Measurements from ENCODE around the gene UBE2G1. TPM values are rescaled to one million over a fixed set of nuclear protein-coding genes. Genes with fewer than 3 reads are reported as not detected.

The UBE2G1 gene
- total RNA-seq, 1 donor from 2014 or later: 80.0 TPM

DNA sequence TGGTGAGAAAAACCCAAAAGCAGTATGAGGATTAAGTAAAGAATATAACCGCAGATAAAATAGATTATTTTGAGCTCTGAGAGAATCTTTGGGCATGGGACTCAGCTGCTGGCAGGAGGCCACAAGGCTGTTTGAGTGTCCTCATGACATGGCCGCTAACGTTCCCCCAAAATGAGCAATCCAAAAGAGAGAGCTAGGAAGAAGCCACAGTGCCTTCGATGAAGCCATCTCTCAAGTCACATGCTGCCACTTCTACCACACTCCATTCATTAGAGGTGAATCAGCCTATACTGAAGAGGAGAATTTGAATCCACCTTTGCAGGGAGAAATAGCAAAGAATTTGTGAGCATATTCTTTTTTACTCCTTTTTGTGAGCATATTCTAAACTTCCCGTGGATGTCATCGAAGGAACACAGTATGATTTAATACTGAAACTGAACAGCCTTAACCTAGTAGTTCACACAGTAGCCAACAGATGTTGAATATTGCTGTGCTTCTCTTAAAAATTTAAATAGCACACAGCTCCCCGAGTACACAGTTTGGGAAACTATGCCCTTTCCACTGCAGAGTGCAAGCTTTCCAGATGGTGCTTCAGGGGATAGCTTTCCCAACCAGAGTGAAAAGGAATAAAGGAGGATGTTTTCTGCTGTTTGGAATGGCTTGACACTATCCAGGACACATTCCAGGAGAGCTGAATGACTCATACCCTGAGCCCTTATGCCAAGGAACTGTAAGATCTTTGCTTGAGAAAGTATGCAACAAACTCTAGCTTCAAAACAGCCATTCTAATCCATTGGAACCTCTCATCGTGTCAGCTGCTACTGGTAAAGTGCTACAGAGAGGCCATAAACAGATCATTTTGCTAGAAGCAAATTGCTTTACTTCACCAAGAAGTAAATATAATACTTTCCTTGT, 136.6 kb downstream of the UBE2G1 start:
- H3K27me3 Mint-ChIP-seq (ENCODE audit: low read depth): no peaks in the 10 kb centered on the region
- peaks cover 5% of the 10 kb centered on the region for H3K36me3 Mint-ChIP-seq (ENCODE audit: low read depth)
- H3K9me3 Mint-ChIP-seq (ENCODE audit: low read depth): no peaks in the 10 kb centered on the region
- TF ChIP-seq, protein P1, sequence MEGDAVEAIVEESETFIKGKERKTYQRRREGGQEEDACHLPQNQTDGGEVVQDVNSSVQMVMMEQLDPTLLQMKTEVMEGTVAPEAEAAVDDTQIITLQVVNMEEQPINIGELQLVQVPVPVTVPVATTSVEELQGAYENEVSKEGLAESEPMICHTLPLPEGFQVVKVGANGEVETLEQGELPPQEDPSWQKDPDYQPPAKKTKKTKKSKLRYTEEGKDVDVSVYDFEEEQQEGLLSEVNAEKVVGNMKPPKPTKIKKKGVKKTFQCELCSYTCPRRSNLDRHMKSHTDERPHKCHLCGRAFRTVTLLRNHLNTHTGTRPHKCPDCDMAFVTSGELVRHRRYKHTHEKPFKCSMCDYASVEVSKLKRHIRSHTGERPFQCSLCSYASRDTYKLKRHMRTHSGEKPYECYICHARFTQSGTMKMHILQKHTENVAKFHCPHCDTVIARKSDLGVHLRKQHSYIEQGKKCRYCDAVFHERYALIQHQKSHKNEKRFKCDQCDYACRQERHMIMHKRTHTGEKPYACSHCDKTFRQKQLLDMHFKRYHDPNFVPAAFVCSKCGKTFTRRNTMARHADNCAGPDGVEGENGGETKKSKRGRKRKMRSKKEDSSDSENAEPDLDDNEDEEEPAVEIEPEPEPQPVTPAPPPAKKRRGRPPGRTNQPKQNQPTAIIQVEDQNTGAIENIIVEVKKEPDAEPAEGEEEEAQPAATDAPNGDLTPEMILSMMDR (IDR thresholded peaks at IDR 0.05): no peak
- peak overlapping the region; percentile 98 for H3K27ac Mint-ChIP-seq (ENCODE audit: unreplicated experiment)
- peak overlapping the region; percentile 40 for H3K4me3 Mint-ChIP-seq (ENCODE audit: unreplicated experiment)
- DNase-seq (ENCODE audit: low spot score): no peak
- H3K4me1 Mint-ChIP-seq (ENCODE audit: low read depth): peaks cover 50% of the 10 kb centered on the region

DNA sequence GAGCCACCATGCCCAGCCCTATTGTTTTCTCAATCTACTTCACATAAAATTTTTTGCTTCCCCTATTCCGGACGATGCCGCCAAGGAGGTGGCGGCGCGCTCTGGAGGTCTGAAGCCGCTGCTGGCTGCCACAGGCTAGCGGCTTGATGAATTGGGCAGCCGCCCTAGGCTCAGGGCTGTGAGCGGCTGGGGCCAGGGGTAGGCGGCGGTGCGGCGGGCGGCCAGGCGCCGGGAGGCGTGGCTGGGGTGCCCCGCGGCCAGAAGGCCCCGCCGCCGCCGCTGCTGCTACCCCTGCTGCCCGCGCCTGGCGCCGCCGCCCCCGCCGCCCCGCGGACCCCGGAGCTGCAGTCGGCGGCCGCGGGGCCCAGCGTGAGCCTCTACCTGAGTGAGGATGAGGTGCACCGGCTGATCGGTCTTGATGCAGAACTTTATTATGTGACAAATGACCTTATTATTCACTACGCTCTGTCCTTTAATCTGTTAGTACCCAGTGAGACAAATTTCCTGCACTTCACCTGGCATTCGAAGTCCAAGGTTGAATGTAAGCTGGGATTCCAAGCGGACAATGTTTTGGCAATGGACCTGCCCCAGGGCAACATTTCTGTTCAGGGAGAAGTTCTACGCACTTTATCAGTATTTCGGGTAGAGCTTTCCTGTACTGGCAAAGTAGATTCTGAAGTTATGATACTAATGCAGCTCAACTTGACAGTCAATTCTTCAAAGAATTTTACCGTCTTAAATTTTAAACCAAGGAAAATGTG, 144.4 kb downstream of the UBE2G1 start:
- Mint-ChIP-seq H3K27me3 (ENCODE audit: low read depth) (no peaks in the 10 kb centered on the region), H3K9me3 (ENCODE audit: low read depth) (no peaks in the 10 kb centered on the region), H3K36me3 (ENCODE audit: low read depth) (peaks cover 6% of the 10 kb centered on the region), H3K27ac (ENCODE audit: unreplicated experiment) (no peak overlapping the region), H3K4me3 (ENCODE audit: unreplicated experiment) (no peak overlapping the region), H3K4me1 (ENCODE audit: low read depth) (peaks cover 6% of the 10 kb centered on the region)
- TF ChIP-seq, protein P1 (IDR thresholded peaks at IDR 0.05): no peak
- no peak for DNase-seq (ENCODE audit: low spot score)

DNA sequence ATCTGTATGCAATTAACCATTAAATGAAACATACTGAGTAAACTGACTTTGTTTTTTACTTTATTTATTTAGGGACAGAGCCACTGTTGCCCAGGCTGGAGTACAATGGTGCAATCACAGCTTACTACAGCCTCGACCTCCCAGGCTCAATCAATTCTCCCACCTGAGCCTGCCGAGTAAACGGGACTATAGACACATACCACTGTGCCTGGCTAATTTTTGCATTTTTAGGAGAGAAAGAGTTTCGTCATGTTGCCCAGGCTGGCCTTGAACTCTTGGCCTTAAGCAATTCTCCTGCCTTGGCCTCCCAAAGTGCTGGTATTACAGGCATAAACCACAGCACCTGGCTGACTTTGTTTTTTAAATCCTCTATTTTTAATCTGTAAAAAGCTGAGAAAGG, 145.3 kb downstream of the UBE2G1 start:
- H3K36me3 Mint-ChIP-seq (ENCODE audit: low read depth): peaks cover 6% of the 10 kb centered on the region
- TF ChIP-seq, protein P1 (IDR thresholded peaks at IDR 0.05): no peak
- H3K4me1 Mint-ChIP-seq (ENCODE audit: low read depth): peaks cover 9% of the 10 kb centered on the region
- no peaks in the 10 kb centered on the region for H3K9me3 Mint-ChIP-seq (ENCODE audit: low read depth)
- DNase-seq (ENCODE audit: low spot score): no peak
- H3K4me3 Mint-ChIP-seq (ENCODE audit: unreplicated experiment): no peak overlapping the region
- H3K27ac Mint-ChIP-seq (ENCODE audit: unreplicated experiment): no peak overlapping the region
- no peaks in the 10 kb centered on the region for H3K27me3 Mint-ChIP-seq (ENCODE audit: low read depth)

DNA sequence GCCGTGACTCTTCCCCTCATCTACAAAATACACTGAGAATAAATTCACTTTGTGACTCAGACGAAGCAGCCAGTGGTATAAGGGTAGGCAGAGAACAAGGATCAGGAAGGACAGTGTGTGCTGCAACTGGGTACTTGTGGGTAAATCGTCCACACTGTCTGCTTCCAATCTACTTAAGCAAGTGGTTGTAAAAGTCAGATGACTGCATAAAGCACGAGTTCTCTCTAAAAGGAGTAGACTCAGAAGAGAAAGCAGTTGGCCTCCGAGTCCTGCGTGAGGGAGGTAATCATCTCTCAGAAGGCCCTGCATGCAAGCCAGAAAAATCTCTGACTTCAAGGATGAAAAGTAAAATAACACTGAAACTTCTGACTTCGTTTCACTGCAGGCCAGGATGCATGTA, 145.8 kb downstream of the UBE2G1 start:
- Mint-ChIP-seq H3K4me3 (ENCODE audit: unreplicated experiment) (no peak overlapping the region), H3K4me1 (ENCODE audit: low read depth) (peaks cover 14% of the 10 kb centered on the region), H3K27me3 (ENCODE audit: low read depth) (no peaks in the 10 kb centered on the region), H3K27ac (ENCODE audit: unreplicated experiment) (no peak overlapping the region), H3K36me3 (ENCODE audit: low read depth) (peaks cover 6% of the 10 kb centered on the region), H3K9me3 (ENCODE audit: low read depth) (no peaks in the 10 kb centered on the region)
- DNase-seq (ENCODE audit: low spot score): no peak
- TF ChIP-seq, protein P1 (IDR thresholded peaks at IDR 0.05): no peak

Other genes starting within 250 kb of the UBE2G1 start
- gene ZZEF1, start 223.6 kb downstream of the UBE2G1 start, total RNA-seq: 30.8 to 46.5 TPM (median 33.0 TPM) in 3 replicates
- 15.3 to 26.7 TPM (median 18.3 TPM) in 3 replicates for gene CYB5D2, start 223.5 kb downstream of the UBE2G1 start, total RNA-seq
- 44.7 to 50.1 TPM (median 45.7 TPM) in 3 replicates for gene ANKFY1, start 102.7 kb downstream of the UBE2G1 start, total RNA-seq
- gene SPNS3, start 67.3 kb upstream of the UBE2G1 start, total RNA-seq: not detected in 3 replicates
- 0.70 to 0.87 TPM in 2 of 3 replicates, not detected in the other for gene SPNS2, start 132.2 kb upstream of the UBE2G1 start, total RNA-seq
- gene MYBBP1A, start 188.7 kb upstream of the UBE2G1 start, total RNA-seq: 33.6 to 58.2 TPM (median 36.4 TPM) in 3 replicates
- gene GGT6, start 193.9 kb upstream of the UBE2G1 start, total RNA-seq: not detected in 3 replicates
- 0.32 to 0.36 TPM in 2 of 3 replicates, not detected in the other for gene SMTNL2, start 217.9 kb upstream of the UBE2G1 start, total RNA-seq

Data from chondrocyte (in vitro differentiated cells).